A673 (cell line): ENCODE data around the gene APOC3. TPM values are rescaled to one million over a fixed set of nuclear protein-coding genes. Genes with fewer than 3 reads are reported as not detected.

ENCODE experiments used
- BruUV-seq: library from RNA; stranded (reverse); fragments of 400-500 nt; replicated peaks from 2 replicates; lab custom pipeline; 2021; lab: Mats Ljungman, UMichigan
- CTCF ChIA-PET: fragments of 300-600 bp; sonication (Branson Sonifier 250); formaldehyde crosslinking; loops from one replicate; lab custom pipeline; 2022; ENCODE audit warnings: antibody characterized with exemption; lab: Charles Lee
- POLR2A ChIA-PET: fragments of 300-600 bp; sonication (Branson Sonifier 250); formaldehyde crosslinking; loops from one replicate; lab custom pipeline; 2022; ENCODE audit warnings: antibody characterized with exemption; ENCODE audit not compliant: low non-redundant PET; lab: Charles Lee
- DNase-seq: peaks from one replicate; pipeline ENCODE4 v3.0.0-alpha.2; 2015; ENCODE audit warnings: low spot score
- H3K27ac ChIP-seq: fragments of 200-600 bp; sonication (generic); 2 replicates; pipeline ENCODE4 v1.5.1; 2016; ENCODE audit warnings: mixed run types, low read depth, mild to moderate bottlenecking, mixed read lengths, antibody characterized with exemption, low read length; ENCODE audit not compliant: poor library complexity, severe bottlenecking
- H3K27me3 ChIP-seq: fragments of 200-600 bp; sonication (generic); replicated peaks from 2 replicates; pipeline ENCODE4 v1.6.1; 2017; ENCODE audit warnings: mixed run types, low read depth, mild to moderate bottlenecking, mixed read lengths, antibody characterized with exemption, low read length; ENCODE audit not compliant: insufficient read depth, poor library complexity
- H3K36me3 ChIP-seq: fragments of 200-600 bp; sonication (generic); 2 replicates; pipeline ENCODE4 v1.6.1; 2016; ENCODE audit warnings: mixed run types, mild to moderate bottlenecking, mixed read lengths, antibody characterized with exemption, low read length; ENCODE audit not compliant: insufficient read depth, poor library complexity, severe bottlenecking
- H3K4me1 ChIP-seq: fragments of 200-600 bp; sonication (generic); 2 replicates; pipeline ENCODE4 v1.6.1; 2017; ENCODE audit warnings: mixed run types, mild to moderate bottlenecking, mixed read lengths, antibody characterized with exemption, low read length; ENCODE audit not compliant: insufficient read depth, poor library complexity, severe bottlenecking
- H3K4me3 ChIP-seq: fragments of 200-600 bp; sonication (generic); 2 replicates; pipeline ENCODE4 v1.5.1; 2016; ENCODE audit warnings: low read depth, mixed run types, mild to moderate bottlenecking, mixed read lengths, low read length; ENCODE audit not compliant: poor library complexity, severe bottlenecking
- H3K9me3 ChIP-seq: fragments of 200-600 bp; sonication (generic); 2 replicates; pipeline ENCODE4 v1.6.1; 2016; ENCODE audit warnings: mixed run types, low read depth, mild to moderate bottlenecking, mixed read lengths, antibody characterized with exemption, low read length; ENCODE audit not compliant: poor library complexity, severe bottlenecking
- CTCF ChIP-seq: fragments of 300-800, 200-600 bp; sonication (generic); conservative IDR thresholded peaks from 2 replicates; pipeline ENCODE4 v1.5.1; 2017; ENCODE audit warnings: low read depth, mild to moderate bottlenecking, antibody characterized with exemption, low read length, moderate library complexity, mixed read lengths
- EZH2 ChIP-seq: fragments of 200-600 bp; sonication (generic); IDR thresholded peaks from 2 replicates; pipeline ENCODE4 v1.6.1; 2017; ENCODE audit warnings: borderline replicate concordance, low read depth, mild to moderate bottlenecking, mixed read lengths, antibody characterized with exemption, low read length; ENCODE audit not compliant: poor library complexity, severe bottlenecking
- intact Hi-C: fragments of 100-400 bp; cut with micrococcal nuclease; formaldehyde crosslinking; loops from one replicate; pipeline ENCODE4 v1.10.0; 2022; ENCODE audit not compliant: unreplicated experiment
- total RNA-seq: library from RNA; stranded (reverse); gene quantifications from 2 replicates; pipeline ENCODE4 v1.2.3, GENCODE V29; 2021

Gene APOC3
- total RNA-seq, 1 experiment from 2014 or later, result not detected

GRCh38 chr11:116830184-116830912 lies 641 bp downstream of the APOC3 start:
- peaks cover 9% of the 10 kb centered on the region for H3K4me1 ChIP-seq
- intact Hi-C loops, result no loop called here
- POLR2A ChIA-PET, result no interaction called here
- H3K27me3 ChIP-seq, result no peaks in the 10 kb centered on the region
- DNase-seq, result no peak
- no TSS peak for BruUV-seq
- H3K9me3 ChIP-seq, result no peaks in the 10 kb centered on the region
- CTCF ChIA-PET, result no interaction called here
- TF ChIP-seq CTCF (no peak), EZH2 (no peak)
- H3K36me3 ChIP-seq, result no peaks in the 10 kb centered on the region
- no peak overlapping the region for H3K4me3 ChIP-seq
- H3K27ac ChIP-seq, result no peak overlapping the region

- BruUV-seq, result no TSS peak
- Histone ChIP-seq H3K27ac (no peak overlapping the region), H3K4me3 (no peak overlapping the region), H3K4me1 (peaks cover 12% of the 10 kb centered on the region), H3K36me3 (no peaks in the 10 kb centered on the region), H3K27me3 (no peaks in the 10 kb centered on the region), H3K9me3 (no peaks in the 10 kb centered on the region)
- CTCF ChIA-PET, result no interaction called here
- intact Hi-C loops, result no loop called here
- POLR2A ChIA-PET, result no interaction called here
- TF ChIP-seq CTCF (no peak), EZH2 (no peak)
- DNase-seq, result no peak
Observed at GRCh38 chr11:116831790-116832349, 2.2 kb downstream of the APOC3 start.

- Histone ChIP-seq H3K27ac (no peak overlapping the region), H3K27me3 (no peaks in the 10 kb centered on the region), H3K4me3 (no peak overlapping the region), H3K36me3 (no peaks in the 10 kb centered on the region), H3K4me1 (peaks cover 12% of the 10 kb centered on the region), H3K9me3 (no peaks in the 10 kb centered on the region)
- no TSS peak for BruUV-seq
- ChIA-PET POLR2A (no interaction called here), CTCF (no interaction called here)
- intact Hi-C loops, result no loop called here
- TF ChIP-seq EZH2 (no peak), CTCF (no peak)
- no peak for DNase-seq
Observed at GRCh38 chr11:116832350-116833290, 2.9 kb downstream of the APOC3 start.
